ENCODE data around the gene RBBP4.
"Not testable (repeated sequence)": the region's sequence is repeated elsewhere in the genome, so short reads cannot be mapped to it uniquely, and the experiment has no call there.

Gene RBBP4

DNA sequence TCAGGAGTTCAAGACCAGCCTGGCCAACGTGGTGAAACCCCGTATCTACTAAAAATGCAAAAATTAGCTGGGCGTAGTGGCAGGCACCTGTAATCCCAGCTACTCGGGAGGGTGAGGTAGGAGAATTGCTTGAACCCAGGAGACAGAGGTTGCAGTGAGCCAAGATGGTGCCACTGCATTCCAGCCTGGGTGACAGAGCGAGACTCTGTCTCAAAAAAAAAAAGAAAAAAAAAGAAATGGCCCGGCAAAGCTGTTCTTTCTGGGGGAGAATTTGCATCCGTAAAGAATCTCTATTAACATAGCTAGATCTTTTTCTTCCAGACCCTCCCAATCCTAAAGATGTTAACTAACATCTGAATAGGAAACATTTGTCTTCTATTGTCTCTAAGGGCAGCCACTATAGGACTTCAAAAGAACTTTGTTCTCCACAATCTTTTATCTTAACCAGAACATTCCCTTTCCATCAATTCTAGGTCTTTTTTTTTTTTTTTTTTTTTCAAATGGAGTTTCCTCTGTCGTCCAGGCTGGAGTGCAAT, 8.6 kb upstream of the RBBP4 start:
- DNase-seq, result not testable (repeated sequence)

DNA sequence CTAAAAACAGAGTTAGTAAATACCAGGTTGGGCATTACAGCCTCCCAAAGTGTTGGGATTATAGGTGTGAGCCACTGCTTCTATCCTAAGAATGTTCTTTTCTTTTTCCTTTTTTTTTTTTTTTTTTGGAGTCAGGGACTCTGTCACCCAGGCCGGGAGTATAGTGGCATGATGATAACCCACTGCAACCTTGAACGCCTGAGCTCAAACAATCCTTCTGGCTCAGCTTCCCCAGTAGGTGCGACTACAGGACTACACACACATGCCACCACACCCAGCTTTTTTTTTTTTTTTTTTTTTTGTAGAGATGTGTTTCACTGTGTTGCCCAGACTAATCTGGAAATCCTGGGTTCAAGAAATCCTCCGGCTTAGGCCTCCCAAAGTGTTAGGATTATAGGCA, 6.6 kb upstream of the RBBP4 start:
- DNase-seq, result no peak

DNA sequence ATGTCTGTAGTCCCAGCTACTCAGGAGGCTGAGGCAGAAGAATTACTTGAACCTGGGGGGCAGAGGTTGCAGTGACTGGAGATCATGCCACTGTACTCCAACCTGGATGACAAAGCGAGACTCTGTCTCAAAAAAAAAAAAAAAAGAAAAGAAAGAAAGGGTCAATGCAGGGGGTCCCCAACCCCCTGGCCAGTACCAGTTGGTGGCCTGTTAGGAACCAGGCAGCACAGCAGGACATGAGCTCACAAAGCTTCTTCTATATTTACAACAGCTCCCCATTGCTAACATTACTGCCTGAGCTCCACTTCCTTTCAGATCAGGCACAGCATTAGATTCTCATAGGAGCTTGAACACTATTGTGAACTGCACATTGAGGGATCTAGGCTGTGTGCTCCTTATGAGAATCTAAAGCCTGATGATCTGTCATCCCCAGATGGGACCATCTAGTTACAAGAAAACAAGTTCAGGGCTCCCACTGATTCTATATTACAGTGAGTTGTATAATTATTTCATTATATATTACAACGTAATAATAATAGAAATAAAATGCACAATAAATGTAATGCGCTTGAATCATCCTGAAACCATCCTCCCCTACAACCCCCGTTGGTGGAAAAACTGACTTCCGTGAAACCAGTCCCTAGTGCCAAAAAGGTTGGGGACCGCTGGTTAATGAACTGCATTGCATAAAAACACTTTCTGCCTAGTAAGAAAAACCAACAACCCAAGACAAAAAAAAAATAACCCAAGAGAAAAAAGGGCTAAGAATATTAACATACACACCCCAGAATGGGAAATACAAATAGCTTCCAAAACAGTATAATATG, 3.5 kb upstream of the RBBP4 start:
- no peak for DNase-seq

DNA sequence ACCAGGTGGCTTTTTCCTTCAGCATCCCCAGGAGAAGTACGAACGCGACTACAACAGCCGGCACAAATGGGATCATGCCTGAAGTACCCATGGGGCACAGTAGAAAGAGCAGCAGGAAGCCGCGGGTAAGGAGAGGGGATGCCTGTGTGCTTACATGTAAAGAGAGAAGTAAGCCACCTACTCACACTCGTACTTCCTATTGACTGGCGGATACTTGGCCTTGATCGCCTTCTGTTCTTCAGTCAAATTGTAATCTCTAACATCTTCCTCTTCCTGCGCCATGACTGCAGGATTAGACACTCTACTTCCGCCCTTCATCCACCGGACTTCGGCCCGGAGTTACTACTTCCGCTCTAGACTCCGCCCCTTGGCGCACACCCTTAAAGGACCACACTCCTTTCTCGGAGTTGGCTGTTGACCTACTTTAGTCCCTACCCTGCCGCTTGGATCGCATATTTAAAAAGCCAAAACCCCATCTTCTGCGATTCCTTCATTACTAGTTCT, 708 bp upstream of the RBBP4 start, which contains the start of gene ZBTB8OS:
TSS of gene ZBTB8OS (minus strand) at position 303 of the 504 bp plus-strand sequence. CDS start at position 282, 21 bp downstream.
- peak; percentile 95 for DNase-seq

DNA sequence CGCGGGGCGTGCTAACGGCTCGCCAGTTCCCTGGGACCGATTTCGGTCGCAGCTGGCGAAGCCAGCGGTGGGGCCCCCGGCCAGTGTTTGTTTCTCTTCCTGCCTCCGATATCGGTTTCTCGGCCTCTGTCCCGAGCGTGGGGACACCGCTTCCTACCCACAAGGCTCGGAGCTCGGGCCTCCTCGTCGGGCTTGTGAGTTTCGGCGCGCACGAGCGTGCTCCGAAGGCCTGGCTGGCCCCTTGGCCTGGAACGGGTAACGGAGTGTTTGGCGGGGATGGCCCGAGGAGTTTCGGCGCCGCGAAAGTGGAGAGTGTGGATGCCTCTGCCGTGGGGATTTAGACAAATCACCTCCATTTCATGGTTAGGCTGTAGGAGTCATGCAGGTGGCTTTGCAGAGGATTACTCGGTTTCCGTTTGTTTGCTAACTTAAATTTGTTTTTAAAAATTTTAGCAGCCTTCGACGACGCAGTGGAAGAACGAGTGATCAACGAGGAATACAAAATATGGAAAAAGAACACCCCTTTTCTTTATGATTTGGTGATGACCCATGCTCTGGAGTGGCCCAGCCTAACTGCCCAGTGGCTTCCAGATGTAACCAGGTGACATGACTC, 559 bp downstream of the RBBP4 start:
- DNase-seq, result no peak

DNA sequence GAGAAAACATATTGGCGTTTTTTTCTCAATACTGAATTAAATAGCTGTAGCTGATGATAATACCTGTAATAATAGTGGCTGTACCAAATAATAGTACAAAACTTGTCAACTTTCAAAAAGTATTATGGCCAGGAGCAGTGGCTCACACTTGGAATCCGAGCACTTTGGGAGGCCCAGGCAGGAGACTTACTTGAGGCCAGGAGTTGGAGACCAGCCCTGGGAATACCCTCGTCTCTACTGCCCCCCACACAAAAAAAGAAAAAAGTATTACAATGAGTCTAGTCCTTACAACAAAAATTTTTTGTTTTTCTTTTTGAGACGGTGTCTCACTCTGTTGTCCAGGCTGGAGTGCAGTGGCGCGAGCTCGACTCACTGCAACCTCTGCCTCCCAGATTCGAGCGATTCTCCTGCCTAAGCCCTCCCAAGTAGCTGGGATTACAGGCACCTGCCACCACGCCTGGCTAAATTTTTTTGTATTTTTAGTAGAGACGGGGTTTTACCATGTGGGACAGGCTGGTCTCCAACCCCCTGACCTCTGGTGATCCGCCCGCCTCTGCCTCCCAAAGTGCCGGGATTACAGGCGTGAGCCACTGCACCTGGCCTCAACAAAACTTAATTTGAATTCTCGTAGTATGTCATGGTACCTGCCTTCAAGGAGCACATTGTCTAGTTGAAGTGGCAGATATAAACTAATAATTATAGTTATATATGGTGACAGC, 1.4 kb downstream of the RBBP4 start:
- DNase-seq, result no peak

DNA sequence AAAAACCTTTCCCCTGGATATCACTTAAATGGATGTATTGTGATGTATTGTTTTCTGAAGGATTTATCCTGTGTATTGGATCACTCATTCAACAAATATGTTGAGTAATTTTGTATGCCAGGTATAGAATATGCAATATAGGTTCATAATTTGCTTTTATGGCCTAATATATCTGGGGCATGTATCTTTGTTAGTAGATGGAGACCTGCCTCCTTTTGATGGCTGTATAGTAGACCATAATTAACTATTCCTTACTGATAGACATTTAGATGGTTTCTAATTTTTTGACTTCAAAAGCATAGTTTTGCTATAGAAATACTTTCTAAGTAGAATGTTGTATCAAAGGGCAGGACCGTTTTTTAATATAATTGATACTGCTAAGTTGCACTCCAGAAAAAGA, 8.6 kb downstream of the RBBP4 start:
- no peak for DNase-seq

DNA sequence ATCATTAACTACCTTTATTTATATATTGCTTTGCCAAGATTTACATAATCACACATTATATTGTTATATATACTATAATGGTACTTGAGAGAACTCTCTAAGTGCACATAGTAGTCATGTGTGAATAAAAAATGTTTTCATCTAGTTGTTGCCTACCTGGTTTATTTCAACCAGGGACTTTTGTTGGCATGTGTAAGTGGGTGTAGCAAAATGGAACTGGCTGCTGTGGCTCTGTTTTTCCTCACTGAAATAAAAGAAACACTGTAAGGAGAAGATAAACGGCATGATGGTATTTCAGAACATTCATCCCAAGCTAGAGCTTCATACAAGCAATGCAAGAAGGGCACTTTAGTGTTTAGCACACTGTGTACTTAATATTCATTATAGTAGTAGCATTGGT, 14.9 kb downstream of the RBBP4 start:
- DNase-seq, result no peak

DNA sequence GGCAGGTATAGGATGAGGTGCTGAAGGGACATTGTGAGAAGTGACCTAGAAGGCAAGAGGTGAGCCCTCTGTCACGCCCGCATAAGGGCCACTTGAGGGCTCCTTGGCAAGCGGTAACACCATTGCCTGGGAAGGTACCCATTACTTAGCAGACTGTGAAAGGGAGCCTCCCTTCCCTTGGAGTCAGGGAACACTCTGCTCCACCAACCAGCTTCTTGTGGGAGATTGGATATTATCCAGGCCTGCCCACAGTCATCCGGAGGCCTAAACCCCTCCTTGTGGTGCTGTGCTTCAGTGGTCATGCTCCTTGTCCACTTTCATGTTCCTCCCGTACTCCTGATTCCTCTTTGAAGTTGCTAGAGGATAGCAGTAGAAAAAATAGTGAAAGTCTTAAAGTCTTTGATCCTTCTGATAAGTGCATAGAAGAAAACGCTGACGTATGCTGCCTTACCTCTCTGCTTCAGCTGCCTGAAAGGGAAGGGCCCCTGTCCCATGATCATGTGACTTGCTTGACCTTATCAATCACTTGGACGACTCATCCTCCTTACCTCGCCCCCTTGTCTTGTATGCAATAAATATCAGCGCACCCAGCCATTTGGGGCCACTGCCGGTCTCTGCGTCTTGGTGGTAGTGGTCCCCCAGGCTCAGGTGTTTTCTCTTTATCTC, 16.0 kb downstream of the RBBP4 start:
- DNase-seq, result no peak

DNA sequence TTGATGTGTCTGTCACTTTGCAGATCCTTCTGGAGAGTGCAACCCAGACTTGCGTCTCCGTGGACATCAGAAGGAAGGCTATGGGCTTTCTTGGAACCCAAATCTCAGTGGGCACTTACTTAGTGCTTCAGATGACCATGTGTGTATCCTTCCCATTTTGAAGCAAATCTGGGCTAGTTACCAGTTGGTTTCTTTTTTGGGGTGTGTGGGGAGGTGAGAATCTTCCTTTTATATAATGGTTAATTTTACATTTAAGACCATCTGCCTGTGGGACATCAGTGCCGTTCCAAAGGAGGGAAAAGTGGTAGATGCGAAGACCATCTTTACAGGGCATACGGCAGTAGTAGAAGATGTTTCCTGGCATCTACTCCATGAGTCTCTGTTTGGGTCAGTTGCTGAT, 17.7 kb downstream of the RBBP4 start:
- DNase-seq, result not testable (repeated sequence)

DNA sequence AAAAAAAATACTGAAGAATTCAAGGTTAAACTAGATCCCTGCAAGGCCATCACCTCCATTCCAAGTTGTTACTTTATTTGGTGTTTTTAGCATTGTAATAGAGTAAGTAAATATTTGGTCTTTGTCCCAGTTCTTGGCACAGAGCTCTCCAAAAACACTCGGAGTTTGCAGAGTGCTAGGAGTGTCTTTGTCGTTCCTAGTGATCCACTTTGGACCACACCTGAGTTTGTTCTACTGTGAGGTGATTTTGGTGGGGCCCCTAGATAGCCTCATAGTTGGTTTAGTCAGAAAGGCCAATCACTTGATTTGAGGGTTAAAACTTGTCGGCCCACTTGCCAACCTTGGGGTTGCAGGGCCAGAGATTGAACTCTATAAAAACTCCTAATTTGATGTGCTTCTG, 25.9 kb downstream of the RBBP4 start:
- DNase-seq, result no peak

DNA sequence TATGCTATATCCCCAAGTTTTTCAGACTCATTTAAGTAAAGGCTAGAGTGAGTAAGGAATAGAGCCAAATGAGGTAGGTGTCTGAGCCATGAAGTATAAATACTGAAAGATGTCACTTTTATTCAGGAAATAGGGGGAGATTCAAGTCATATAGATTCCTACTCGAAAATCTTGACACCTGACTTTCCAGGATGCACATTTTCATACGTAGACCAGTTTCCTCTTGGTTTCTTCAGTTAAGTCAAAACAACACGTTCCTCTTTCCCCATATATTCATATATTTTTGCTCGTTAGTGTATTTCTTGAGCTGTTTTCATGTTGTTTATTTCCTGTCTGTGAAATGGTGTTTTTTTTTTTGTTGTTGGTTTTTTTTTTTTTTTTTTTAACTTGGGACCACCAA, 29.0 kb downstream of the RBBP4 start:
- DNase-seq, result not testable (repeated sequence)

DNA sequence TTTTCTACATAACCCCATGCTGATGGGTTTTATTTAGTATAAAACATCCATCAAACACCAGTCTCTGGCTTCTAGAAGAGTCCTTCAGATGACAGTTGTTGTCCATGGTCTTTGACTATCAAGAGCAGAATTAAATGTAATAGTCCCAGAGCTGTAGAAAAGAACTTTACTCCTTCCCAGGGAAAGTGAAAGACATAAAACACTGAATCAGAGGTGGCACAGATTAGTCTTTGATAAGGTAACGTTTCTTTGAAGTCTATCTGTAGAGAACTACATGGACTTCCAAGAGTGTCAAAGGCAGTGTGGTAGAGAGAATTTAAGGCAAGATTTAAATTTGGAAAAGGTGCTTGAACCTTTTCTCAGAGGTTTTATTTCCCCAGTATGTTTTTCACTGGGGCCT, 29.6 kb downstream of the RBBP4 start:
- no peak for DNase-seq

DNA sequence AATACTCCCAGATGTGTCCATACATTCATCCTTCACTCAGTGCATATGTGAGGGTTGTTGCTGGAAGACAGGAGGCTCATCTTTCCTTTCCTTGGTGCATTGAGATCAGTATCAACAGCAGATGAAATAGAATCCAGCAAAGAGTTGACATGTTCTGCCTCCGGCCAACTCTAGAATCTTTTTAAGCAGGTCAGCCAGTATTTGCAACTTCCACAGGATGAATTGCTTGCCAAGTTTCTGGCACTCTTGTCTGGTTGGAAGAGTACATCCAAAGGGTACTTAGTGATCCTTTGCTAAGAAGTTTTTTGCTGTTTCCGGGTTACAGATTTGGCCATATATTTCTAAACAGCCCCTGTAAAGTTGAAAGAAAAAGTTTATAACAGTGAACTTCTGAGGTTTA, 30.5 kb downstream of the RBBP4 start:
- DNase-seq, result no peak

DNA sequence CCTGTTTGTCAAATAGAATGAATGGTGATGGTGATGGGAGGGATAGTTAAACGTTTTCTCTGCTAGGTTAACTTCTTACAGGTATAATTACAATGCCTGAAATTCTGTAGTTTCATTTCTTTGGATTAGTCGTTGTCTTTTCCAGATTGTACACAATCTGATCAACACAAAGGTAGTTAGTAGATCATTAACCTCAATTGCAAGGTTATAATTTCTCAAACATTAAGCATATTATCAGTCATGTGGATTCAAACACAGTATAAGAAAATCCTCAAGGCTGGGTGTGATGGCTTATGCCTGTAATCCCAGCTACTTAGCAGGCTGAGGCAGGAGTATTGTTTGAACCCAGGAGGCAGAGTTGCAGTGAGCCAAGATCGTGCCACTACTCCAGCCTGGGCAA, 31.0 kb downstream of the RBBP4 start:
- no peak for DNase-seq

DNA sequence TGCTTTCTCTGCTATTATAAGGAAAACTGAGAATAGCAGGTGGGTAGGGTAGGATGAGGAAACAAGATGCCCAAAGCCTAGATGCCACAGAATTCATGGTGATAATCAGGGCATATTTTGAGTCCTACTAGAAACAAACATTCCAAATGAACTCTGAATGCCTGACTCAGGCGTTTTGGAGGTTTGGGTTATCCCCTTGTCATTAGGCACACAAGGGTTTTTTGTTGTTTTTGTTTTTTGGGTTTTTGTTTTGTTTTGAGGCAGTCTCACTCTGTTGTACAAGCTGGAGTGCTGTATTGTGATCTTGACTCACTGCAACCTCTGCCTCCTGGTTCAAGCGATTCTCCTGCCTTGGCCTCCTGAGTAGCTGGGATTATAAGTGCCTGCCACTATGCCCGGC, 32.4 kb downstream of the RBBP4 start:
- no peak for DNase-seq

DNA sequence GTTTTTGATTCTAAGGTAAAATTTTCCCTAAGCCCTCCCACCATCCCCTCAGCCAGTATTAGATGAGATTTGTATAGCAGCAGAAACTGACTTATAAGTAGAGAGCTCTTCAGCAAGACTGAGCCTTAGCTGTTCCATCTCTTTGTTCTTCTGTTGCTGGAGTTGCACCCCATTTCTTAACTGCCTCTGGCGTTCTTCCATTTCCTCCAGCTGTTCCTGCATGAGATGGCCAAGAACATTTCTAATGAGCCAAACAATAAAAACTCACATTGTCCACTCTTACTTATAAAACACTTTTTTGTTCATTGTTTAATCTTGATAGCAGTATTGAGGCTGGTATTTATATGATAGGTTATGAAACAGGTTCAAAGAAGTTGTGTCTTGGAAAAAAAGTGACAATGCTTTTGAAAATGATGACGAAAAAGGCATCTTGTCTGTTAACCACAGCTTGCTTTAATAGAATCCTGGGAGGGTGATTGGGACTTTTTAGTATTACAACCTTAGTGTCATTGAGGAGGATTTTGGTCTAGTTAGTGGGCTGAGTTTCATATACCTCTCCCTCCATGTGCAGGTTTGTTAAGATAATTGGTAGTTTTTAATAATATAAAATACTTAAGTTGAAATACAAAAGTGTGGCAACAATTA, 33.3 kb downstream of the RBBP4 start:
- DNase-seq, result no peak

DNA sequence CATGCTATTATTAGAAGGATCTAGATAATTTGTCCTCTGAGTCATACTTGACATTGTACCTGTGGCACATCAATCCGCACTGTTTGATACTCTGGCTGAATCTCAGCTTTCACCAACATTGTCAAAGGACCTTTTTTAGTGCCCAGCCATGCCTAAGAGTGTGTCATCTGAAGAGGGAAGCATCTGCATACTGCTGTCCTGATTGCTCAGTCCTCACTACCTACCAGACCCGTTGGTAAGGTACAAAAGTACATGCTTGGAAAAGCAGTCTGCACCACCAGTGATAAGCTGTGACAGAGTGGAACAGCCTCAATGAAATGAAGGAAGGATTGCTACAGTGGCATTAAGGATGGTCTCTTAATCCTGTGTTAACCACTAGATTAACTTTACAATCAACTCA, 34.5 kb downstream of the RBBP4 start:
- no peak for DNase-seq

DNA sequence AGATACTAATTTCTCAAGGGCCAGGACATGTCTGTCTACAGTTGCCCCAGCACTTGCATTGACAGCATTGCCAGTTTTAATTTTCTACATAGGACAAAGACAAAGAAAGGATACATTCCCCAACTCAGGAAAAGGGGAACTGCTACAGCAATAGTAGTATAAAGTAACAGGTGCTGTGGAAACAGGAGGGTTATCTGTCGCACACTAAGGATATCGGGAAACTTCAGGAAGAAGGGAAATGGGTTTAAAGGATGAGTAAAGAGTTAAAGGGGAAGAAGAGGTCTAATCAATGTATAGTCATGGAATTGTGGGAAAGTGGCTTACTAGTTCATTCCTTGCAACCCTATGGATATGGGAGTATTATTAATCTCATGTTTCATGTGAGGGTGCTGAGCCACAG, 35.4 kb downstream of the RBBP4 start:
- no peak for DNase-seq

DNA sequence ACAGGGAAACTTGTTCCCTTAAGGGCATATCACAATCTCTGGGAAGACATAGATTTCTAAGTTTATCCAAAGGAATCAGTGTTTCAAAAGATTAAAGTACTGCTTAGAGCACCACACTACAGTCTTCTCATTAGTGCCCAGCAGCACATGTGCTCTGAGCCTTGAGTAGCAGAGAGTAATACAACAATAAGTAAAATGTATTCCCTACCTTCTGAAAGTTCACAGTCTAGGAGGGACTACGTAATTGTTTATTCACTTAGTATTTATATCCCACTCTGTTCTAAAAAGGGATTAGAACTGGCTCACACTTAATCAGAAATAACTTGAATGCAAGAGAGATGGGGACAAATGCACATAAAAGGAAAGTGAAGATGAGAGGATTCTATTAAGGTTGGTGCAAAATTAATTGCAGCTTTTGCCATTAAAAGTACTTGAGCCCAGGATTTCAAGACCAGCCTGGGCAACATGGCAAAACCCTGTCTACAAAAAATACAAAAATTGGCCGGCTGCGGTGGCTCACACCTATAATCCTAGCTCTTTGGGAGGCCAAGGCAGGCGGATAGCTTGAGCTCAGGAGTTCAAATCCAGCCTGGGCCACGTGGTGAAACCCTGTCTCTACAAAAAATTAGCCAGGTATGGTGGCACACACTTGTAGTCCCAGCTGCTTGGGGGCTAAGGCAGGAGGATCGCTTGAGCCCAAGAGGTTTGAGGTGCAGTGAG, 42.6 kb downstream of the RBBP4 start:
- DNase-seq, result no peak

DNA sequence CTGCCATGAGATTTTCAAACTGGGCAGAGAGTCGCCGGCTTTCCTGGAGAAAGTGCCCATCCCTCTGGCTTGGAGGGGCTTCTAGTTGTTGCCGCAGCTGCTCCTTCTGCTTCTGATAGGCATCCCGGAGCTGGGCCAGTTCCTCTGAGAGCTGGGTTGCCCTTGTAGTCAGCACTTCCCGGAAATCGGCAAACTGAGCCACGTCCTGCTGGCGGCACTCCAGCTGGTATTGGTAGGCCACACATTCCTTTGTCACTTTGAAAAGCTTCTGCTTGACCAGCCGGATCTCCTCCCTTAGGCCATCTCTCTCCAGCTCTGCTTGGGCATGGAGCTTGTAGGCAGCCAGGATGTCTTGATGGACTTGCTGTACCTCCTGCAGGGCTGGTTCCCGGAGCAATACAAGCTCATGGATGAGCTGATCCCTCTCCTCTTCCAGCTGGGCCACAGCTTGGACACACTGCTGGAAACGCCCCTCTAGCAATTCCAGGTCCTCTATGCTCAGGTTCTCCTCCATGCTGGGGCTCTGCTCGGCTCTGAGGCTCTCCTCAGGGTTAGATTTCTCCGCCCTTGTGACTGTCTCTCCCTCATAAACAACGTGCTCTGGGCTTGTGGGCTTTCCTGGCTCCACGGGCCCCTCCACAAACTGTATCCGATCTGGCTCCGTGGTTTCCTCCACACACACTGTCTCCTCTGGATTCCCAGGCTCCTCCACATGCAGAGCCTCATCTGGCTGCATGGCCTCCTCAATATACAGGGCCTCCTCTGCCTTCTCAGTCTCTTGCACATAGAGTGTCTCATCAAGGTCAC, 44.3 kb downstream of the RBBP4 start:
- no peak for DNase-seq
